Measurements from ENCODE around the gene DMD.

DMD gene

DNA sequence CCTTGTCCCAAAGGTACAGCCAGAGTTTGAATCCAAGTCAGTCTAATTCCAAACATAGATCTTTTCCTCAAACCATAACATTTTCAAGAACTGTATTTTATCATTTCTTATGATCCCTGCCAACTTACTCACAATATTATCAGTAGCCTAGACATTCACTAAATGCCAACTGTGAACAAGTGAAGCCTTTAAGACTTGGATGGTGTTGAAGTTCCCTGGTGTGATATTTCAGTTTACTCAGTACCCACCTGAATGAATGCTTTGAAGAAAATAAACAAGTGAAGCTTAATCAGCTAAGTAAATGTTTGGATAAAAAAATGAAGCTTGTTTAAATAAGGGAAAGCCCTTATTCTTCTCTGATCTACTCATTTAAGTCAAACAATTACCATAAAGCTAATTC lies 1028.3 kb downstream of the DMD start:
- no peak for DNase-seq

DNA sequence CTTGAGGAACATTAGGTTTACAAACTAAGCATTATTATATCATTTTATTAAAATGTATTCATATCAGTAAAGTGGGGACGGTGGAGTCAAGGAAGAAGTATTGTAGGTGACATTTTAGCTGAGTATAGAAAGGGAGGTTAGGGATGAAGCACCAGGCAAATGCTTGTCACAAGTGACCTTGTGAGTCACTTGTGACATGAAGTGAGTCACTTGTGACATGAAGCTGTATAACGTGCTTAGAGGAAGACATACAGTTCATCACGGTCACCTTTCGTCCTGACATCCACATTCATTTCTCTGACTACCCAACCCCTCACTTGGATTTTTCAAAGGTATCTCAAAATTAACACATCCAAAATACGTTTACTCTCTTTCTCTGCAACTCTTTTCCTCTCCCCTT lies 1034.8 kb downstream of the DMD start:
- DNase-seq: no peak

GRCh38 chrX:32170481-32170880 lies 1040.9 kb downstream of the DMD start:
- DNase-seq: no peak

DNA sequence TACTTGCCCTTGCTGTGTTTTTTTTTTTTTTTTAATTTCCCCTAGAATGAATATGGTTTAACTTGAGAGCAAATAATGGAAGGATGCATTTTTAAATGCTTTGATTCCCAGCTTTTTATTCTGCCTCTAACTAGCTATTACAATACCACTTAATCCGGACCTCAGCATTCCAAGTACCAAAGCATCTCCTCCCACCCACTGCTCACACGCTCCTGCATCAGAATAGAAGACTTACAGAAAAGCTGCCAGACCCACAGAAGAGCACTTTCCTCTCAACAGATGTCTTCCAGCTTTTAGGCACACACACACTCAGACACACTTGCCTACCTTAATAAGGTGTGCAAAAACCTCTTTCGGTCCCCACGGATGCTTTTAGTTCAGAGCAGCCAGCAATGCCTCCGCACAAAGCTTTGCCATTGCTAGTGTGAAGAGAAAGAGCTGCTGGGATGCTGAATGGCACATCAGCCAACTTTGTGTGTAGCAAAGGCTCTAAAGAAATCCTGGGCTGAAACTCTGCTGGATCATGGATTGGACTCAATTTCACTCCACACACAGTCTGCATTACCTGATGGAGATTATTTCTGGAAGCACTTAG lies 1056.2 kb downstream of the DMD start:
- DNase-seq: no peak

DNA sequence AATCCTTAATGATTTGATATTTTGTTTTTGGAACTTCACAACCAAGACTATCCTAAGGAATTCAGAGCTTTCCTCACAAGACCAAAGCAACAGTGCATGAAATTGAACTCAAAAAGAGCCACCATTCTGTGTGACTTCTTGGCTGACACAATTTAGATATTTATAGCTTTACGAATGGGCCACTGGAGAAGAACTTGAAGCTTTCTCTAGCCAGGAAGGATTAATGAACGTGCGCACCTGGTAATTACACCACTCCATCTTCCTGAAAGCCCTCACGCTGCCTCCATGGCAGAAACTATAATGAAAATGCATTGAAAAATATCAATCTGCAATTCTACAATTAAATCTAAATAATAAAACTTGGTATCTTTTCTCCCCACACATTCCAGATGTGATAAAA lies 1057.8 kb downstream of the DMD start:
- no peak for DNase-seq

GRCh38 chrX:32150141-32150540 lies 1061.2 kb downstream of the DMD start:
- DNase-seq: no peak

GRCh38 chrX:32141841-32142240 lies 1069.5 kb downstream of the DMD start:
- DNase-seq: no peak

- DNase-seq: no peak
These were observed 1071.9 kb downstream of the DMD start for GRCh38 chrX:32139476-32139875.

GRCh38 chrX:32137525-32137924 lies 1073.8 kb downstream of the DMD start:
- DNase-seq: no peak

- DNase-seq: no peak
These were observed 1084.4 kb downstream of the DMD start for GRCh38 chrX:32126997-32127396.

- no peak for DNase-seq
These were observed 1092.5 kb downstream of the DMD start for GRCh38 chrX:32118832-32119231.

DNA sequence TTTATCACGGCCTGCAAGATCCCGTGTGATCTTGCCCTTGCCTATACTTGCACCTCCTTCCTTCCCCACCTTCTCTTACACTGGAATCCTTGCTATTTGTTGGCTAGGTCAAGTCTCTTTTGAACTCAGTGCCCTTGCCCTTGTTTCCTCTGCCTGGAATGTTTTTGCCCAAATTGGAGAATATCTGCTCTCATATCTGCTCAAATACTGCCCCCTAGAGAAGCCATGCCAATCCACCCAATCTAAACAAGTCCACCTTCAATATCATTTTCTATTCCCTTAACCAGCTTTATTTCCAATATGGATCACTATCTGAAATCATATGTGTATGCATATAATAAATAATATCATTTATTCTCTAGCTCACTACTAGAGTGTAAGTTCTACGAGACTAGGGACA lies 1095.3 kb downstream of the DMD start:
- no peak for DNase-seq

DNA sequence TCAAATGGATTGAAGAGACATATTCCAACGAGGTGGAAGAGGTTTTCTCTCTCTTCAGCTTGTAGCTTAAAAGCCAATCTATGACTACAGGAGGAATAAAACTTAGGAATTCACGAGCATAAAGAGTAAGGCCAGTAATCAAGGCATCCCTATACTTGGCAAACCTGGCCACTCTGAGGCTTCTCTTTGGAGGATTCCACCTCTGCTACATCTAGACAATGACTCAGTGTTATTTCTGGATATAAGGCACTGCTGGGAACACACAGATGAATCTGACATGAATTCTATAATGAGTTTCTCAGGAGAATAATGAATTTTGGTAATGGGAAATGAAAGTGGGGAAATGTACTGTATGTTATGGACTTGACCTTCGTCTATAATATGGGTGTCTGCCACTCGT lies 1123.7 kb downstream of the DMD start:
- DNase-seq: no peak

DNA sequence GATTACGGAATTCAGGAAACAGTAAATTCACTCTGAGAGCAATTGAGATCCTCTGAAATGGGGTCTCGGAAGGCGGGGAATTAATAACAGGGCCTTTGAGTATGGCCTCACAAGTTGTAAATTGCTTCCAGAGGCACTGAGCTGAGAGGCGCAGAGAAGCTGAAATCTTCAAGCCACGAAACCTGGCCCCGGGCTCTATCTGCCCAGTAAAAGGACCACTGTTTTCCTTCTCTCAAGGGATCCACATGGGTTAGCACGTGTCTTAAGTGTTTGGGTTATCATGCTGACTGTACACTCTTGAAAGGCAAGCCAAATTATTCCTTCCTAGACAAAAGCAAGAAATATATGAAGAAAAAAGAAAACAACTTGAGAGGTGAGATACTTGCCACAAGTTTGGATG lies 1126.6 kb downstream of the DMD start:
- no peak for DNase-seq

DNA sequence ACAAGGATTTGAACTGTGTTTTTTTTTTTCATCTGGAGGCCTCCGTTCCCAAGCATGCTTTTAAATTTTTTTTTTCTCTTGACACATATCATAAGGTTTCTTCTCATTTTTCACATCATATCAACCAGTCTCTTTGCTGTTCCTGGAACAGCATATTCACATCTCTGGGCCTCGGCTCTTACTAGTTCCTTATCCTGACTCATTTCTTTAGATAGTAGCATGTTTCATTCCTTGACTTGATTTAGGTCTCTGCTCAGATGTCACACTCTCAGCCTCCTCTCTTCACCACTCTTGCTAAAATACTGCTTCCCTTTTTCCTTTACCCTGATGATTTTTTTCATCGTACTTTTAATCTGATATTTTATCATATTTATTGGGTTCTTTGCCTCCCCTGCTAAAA lies 1163.1 kb downstream of the DMD start:
- no peak for DNase-seq

- no peak for DNase-seq
These were observed 1166.2 kb downstream of the DMD start for GRCh38 chrX:32045149-32045548.

DNA sequence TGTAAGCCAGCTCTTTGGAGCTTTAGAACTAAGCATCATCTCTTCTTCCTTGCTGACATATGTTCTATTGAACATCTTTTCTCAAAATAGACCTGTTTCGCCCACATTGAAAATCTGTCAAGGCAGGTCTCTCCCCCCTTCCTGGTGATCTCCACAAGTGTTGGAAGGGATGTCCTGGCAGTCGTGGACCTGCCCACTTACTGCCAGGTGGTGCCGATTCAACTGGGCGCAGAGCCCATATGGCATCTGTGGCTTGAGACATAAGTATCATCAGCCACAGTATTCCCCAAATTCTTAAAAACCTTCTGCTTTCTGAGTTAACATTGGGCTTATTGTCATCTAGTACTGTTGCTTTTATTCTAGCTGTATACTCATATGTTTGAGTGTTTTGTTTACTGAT lies 1170.2 kb downstream of the DMD start:
- no peak for DNase-seq

DNA sequence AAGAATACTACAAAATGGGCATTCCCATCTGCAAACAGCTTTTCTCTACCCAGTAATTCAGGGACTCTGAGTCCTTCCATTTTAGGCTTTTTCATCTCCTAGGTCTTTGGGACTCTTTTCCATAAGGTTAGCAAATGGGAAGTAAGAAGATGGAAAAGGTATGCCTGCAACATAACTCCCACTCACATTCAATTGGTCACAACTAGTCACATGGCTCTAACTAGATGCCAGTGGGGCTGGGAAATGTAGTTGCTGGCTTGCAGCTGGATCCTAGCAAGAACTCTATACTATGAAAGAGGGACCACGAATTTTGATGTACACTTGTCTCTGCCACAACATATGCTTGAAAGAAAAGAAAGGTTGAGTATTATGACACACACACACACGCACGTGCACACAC lies 1184.6 kb downstream of the DMD start:
- no peak for DNase-seq

- DNase-seq: no peak
These were observed 1187.3 kb downstream of the DMD start for GRCh38 chrX:32024072-32024471.

- no peak for DNase-seq
These were observed 1195.2 kb downstream of the DMD start for GRCh38 chrX:32016195-32016594.

DNA sequence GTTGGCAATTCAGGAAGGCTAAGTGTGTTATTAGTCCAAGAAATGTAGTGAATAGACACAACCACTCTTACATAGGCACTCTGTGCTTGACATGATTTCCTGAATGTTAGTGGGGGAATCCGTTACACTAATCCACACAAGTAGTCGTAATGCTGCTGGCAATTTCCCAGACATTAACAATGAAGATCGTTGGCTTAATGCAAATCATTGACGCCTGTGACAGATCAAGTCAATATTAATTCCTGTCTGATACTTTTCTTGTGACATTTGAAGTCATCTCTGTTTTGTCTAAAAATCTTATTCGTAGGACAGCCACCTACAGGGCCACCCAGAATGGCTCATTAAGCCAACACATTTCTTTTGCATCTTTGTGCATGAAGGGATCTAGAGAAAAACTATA lies 1200.4 kb downstream of the DMD start:
- no peak for DNase-seq

- DNase-seq: no peak
These were observed 1201.1 kb downstream of the DMD start for GRCh38 chrX:32010212-32010611.

DNA sequence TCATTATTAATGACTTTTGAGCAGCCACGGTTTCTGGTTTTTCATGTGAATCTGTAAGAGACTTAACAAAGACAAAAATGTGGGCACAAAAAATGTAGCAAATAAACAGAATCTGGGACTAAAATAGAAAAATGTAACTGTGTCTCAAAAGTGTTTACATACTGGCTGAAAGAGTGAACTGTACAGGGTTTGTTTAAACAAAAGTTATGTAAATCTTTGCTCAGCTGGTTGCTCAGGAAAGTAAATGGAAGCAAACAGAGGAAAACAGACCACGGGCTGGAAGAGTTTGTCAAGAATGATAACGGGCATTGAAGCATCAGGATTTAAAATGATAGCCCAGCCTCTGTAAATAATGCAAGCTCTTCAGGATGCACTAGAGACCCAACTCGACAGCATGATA lies 1217.7 kb downstream of the DMD start:
- no peak for DNase-seq

- no peak for DNase-seq
These were observed 1222.4 kb downstream of the DMD start for GRCh38 chrX:31988975-31989374.

DNA sequence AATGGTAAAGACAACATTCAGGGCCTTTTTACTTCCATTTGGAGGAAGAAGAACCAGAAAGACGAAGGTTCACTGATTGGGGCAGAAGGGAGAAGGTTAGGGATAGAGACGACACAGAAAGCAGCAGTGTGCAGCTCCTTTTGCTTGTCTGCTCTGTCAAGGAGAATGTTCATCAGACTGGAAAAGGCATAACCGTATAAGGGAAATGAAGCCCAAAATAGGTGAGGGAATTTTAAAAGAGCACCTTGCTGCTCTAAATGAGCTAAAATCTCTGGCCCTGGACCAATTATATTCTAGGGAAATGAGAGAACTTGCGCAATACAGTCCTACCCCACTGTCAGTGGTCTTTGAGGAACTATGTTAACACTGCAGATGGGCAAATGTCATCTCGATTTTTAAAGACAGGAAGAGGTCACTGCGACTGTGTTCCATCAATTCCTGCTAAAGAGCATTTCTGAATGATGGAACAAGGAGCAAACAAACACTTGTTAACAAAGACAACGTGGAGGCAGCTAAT lies 1229.7 kb downstream of the DMD start:
- no peak for DNase-seq

GRCh38 chrX:31969714-31970113 lies 1241.6 kb downstream of the DMD start:
- DNase-seq: no peak

Measured in NCI-H526 treated with DMSO at 0.1 percent for 48 hours (cell line).